Stimulated activated memory B cell treated with anti-CD40 and anti-IgM and Interleukin-4, amounts not matched to agents 10 μg/mL and 1 μg/mL and 100 μg/mL, for 72 hours (primary cell): ENCODE measurements around the gene TBX1.

Experiments
- ATAC-seq: fragments of 150-1000 bp; cut with Tn5 transposase; 2 replicates; pipeline ENCODE4 v1.10.0; 2021
- H3K27ac Mint-ChIP-seq: one replicate; pipeline ENCODE4 v1.8.0; 2022; ENCODE audit warnings: mild to moderate bottlenecking, mixed read lengths
- H3K27me3 Mint-ChIP-seq: one replicate; pipeline ENCODE4 v1.8.0; 2022; ENCODE audit warnings: mixed read lengths
- H3K36me3 Mint-ChIP-seq: one replicate; pipeline ENCODE4 v1.8.0; 2022; ENCODE audit warnings: mixed read lengths
- H3K4me1 Mint-ChIP-seq: one replicate; pipeline ENCODE4 v1.8.0; 2022; ENCODE audit warnings: mixed read lengths
- H3K4me3 Mint-ChIP-seq: one replicate; pipeline ENCODE4 v1.8.0; 2022; ENCODE audit warnings: mild to moderate bottlenecking, moderate library complexity, mixed read lengths
- H3K9me3 Mint-ChIP-seq: one replicate; pipeline ENCODE4 v1.8.0; 2022; ENCODE audit warnings: mixed read lengths

Gene TBX1

DNA sequence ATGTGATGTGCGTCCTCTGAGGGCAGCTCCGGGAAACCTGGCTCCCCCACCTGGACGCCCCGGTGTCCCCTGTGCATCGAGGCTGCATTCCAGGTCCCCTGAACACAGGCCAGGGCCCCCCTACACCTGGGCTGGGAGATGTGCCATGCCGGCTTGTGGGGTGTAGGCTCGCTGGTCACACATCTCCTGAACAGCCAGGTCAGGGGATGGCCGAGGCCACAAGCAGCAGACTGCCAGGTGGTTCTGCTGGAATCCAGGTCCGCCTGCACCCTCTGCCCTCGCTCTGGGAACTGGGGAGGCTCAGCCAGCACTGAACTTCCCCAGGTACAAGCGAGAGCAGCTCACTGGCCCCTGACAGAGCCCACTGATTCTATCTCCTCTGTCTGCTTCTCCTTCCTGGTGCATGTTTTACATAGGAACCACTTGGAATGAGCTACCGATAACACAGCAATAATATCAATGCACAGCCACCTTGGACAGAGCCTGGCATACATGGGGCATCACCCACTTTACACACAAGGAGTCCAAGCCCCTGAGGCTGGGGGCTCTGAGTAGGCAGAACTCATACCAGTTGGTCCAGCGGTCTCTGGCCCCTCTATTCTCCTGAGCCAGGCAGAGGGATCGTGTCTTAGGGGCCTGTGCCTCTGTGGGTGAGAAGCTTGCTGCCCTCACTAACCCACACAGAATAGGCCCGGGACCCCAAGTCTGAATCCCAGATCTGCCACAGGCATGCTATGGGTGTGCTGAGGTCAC is 46.8 kb downstream of the TBX1 start:
- Mint-ChIP-seq H3K27ac (no peak overlapping the region), H3K4me3 (no peak overlapping the region), H3K36me3 (peaks cover 39% of the 10 kb centered on the region), H3K9me3 (no peaks in the 10 kb centered on the region), H3K4me1 (no peaks in the 10 kb centered on the region), H3K27me3 (no peaks in the 10 kb centered on the region)
- ATAC-seq, result no peak

DNA sequence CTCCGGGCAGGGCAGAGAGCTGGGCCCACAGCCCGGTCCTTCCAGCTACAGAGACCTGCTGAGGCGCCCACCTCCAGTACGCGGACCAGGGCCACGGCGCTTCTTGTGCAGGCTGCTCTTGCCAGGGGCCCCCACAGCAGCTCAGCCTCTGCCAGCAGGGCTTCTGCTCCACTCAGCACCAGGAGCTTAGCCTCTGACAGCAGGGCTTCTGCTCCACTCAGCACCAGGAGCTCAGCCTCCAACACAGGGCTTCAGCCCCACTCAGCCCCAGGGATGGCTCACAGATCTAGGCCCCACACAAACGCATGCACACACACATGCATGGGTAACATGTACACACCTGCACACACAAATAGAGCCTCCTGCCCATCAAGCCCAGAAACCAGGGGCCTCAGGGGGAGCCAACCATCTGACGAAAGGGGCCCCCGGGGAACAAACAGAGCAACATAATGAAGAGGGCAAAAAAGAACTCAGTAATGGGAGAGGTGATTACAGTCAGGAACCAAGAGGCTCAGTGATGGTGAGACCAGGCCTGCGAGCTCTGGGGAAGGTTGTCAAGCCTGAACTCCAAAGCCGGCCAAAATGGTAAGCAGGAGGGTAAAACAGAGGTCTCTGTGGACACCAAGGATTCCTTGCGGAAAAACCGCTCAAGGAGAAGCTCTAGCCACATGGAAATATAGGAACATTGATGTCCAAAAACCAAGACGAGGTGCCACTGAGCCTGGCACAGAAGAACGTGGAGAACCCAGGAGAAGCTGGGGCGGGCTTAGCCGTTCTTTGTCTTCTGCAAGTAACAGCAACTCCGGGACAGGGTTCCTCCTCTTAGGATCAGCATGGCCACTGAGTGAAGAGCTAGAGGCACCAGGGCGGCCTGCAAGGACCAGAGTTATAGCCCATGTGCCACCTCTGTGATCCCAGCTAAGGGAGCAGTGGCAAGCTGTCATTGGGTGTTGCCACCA is 47.6 kb downstream of the TBX1 start:
- Mint-ChIP-seq H3K9me3 (no peaks in the 10 kb centered on the region), H3K4me3 (no peak overlapping the region), H3K27ac (no peak overlapping the region), H3K36me3 (peaks cover 43% of the 10 kb centered on the region), H3K27me3 (no peaks in the 10 kb centered on the region), H3K4me1 (no peaks in the 10 kb centered on the region)
- no peak for ATAC-seq

DNA sequence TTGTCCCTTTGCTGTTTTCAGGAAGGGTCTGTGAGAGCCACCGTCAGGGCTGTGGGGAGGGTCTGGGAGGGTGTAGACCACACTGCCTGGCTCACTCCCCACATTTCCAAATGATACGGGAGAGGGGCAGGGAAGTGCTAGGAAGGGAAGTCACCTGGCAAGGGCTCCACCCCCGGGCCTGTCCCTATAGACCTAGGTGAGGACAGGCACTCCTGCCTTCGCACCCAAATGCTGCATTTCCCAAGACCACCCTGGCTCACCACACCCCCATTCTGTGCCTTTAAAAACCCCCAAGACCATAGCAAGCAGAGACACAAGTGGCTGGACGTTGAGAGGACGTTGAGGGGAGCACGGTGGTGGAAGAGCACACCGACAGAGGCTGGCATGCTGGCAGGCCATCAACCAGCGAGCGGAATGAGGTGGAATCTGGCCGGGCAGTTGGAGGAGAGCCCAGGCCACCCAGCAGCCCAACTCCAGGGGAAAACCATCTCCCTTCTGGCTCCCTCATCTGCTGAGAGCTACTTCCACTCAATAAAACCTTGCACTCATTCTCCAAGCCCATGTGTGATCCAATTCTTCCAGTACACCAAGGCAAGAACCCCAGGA is 48.4 kb downstream of the TBX1 start:
- no peak for ATAC-seq
- peaks cover 39% of the 10 kb centered on the region for H3K36me3 Mint-ChIP-seq
- no peak overlapping the region for H3K4me3 Mint-ChIP-seq
- H3K27me3 Mint-ChIP-seq, result no peaks in the 10 kb centered on the region
- H3K9me3 Mint-ChIP-seq, result no peaks in the 10 kb centered on the region
- H3K4me1 Mint-ChIP-seq, result no peaks in the 10 kb centered on the region
- H3K27ac Mint-ChIP-seq, result no peak overlapping the region

DNA sequence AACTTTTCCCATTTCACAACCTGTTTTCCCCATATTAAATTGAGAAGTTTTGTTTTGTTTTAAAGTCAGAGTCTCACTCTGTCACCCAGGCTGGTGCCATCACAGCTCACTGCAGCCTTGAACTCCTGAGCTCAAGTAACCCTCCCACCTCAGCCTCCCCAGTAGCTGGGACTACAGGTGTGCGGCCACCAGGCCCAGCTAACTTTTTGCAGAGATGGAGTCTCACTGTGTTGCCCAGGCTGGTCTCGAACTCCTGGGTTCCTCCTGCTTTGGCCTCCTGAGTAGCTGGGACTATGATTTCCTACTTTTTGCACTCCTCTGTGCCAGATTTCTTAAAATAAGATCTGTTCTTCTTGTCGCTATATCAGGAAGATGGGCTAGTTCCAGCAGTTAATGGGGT is 49.2 kb downstream of the TBX1 start:
- Mint-ChIP-seq H3K4me1 (no peaks in the 10 kb centered on the region), H3K36me3 (peaks cover 38% of the 10 kb centered on the region), H3K27ac (no peak overlapping the region), H3K4me3 (no peak overlapping the region), H3K9me3 (no peaks in the 10 kb centered on the region), H3K27me3 (no peaks in the 10 kb centered on the region)
- ATAC-seq, result no peak

DNA sequence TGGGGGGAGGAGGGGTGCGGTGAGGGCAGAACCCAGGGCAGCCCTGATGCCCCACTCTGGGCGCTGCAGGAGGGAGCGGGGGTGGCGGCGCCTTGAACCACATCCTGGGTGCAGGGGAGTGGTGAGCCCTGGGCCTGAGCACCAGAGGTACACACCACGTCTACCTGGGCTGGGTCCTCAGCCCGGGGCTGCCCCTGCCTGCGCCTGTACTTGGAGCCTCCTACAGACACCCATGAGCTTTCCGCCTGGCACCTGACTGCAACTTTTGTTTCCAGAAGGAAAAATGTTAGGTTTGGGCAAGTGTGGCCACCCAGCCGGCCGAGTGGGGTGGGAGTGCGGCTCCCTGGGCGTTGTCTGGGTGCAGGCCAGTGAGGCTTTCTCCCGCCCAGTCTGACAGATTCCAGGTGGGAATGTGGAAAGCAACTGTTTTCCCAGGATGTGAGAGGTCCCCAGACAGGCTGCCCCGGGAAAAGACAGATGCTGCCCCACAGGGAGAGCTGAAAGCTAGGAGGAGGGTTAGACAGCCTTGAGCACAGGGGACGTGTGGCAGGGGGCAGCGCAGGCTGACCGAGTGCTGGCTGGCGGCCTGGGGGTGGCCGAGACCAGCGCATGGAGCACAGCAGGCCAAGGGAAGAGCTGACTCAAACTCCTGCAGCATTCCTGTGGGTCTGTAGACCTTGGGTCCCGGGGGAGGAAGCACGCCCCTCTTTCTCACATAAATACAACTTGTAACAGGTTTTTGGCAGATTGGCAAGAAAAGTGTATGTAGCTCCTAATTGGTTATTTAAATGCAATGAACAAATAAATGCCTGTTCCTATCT is 50.0 kb downstream of the TBX1 start:
- Mint-ChIP-seq H3K4me3 (no peak overlapping the region), H3K4me1 (no peaks in the 10 kb centered on the region), H3K9me3 (no peaks in the 10 kb centered on the region), H3K36me3 (peaks cover 33% of the 10 kb centered on the region), H3K27ac (no peak overlapping the region), H3K27me3 (no peaks in the 10 kb centered on the region)
- ATAC-seq, result no peak

DNA sequence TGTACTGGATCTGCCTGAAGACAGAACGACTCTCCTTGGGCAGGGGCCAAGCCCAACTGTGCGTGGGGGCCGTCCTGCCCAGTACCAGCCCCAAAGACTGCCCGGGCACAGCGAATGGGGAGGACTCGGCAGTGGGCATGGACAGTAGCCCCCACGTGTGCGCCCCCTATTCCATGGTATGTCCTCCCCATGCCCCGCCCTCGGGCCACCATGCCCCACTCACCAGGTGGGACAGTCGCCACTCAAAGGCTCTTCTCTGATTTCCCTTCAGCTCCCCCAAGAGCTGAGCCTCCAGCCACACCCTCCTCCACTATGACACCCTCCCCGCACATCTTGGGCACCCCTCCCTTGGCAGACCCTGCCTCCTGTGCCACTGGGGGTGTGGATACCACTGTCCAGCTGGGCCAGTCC is 50.6 kb downstream of the TBX1 start:
- Mint-ChIP-seq H3K36me3 (peaks cover 33% of the 10 kb centered on the region), H3K4me3 (no peak overlapping the region), H3K27ac (no peak overlapping the region), H3K4me1 (no peaks in the 10 kb centered on the region), H3K9me3 (no peaks in the 10 kb centered on the region), H3K27me3 (no peaks in the 10 kb centered on the region)
- peak; percentile 21 for ATAC-seq

DNA sequence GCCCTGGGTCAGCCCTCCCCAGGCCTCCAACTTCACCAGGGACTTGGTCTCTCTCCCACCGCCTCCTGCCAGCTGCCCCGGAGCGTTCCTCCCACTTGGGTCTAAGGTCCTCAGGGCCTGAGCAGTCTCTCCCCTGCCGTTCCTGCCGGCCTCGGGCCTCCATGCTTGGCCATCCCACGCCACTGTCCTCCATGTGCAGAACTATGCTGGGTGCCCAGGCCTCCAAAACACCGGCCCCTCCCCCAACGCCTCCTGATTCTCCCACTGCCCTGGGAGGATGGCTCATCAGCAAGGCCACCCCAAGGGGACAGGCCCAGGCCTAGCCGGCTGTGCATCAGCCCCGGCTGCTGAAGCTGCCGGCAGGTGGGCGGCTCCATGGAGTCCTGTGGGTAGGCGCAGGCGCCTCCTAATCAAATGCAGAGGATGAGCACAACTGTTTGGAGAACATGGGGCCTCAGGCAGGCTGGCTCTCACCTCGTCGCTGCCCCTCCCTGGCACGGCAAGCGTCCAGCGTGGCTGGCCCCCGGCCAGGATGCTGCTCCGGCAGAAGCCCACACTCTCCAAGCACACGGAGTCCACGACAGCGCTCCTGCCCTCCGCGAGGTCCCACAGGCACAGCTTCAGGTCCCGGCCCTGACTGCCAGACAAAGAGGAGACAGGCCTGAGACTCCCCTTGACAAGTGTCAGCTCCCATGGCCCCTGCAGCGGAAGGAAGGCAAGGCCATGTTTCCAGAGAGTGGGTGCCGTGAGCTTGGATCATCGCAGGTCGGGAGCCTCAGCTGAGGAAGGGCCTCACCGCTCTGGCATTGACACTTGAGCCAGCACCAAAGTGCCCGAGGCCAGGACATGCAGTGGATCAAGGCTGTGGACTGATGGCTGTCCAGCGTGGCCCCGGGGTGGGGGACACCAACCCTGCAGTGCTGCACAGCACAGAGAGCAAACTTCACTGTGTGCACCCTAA is 51.5 kb downstream of the TBX1 start:
- no peak overlapping the region for H3K27ac Mint-ChIP-seq
- H3K36me3 Mint-ChIP-seq, result peaks cover 26% of the 10 kb centered on the region
- H3K27me3 Mint-ChIP-seq, result no peaks in the 10 kb centered on the region
- no peaks in the 10 kb centered on the region for H3K9me3 Mint-ChIP-seq
- no peak for ATAC-seq
- no peak overlapping the region for H3K4me3 Mint-ChIP-seq
- no peaks in the 10 kb centered on the region for H3K4me1 Mint-ChIP-seq

DNA sequence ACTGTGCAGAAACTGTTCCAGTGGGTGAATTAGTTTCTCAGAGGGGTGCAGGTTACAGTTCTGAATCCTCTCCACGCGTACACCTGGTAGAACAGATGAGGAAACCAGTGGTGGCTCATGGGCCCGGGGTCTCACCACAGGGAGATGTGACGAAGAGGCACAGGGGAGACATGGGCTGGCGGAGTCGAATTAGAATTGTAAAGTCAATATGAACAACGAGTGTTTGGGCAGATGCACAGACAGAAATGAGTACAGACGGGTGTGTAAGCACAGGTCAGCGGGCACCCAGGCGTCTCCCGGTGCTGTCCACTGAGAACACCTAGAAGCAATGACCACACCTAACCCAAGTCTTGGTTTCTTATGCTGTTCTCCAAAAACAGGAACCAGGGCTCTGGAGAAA is 52.3 kb downstream of the TBX1 start:
- H3K27ac Mint-ChIP-seq, result no peak overlapping the region
- no peaks in the 10 kb centered on the region for H3K4me1 Mint-ChIP-seq
- no peak for ATAC-seq
- H3K9me3 Mint-ChIP-seq, result no peaks in the 10 kb centered on the region
- peaks cover 25% of the 10 kb centered on the region for H3K36me3 Mint-ChIP-seq
- no peak overlapping the region for H3K4me3 Mint-ChIP-seq
- no peaks in the 10 kb centered on the region for H3K27me3 Mint-ChIP-seq

DNA sequence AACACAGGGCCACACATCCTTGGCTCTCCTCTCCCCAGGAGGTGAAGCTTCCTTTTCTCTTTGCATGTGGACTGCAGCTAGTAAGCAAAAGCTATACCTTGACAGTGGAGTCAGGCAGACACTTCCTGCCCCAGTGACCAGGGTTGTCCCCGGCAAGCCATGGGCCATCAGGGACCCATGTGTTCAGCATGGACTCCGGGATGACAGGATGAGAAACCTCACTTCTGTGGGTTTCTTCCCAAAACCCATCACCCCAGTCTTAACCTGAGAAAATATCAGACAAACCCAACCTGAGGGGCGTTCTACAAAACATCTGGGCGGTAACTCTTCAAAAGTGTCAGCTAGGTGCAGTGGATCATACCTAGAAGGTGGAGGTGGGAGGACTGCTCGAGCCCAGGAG is 53.9 kb downstream of the TBX1 start:
- Mint-ChIP-seq H3K27me3 (no peaks in the 10 kb centered on the region), H3K9me3 (no peaks in the 10 kb centered on the region), H3K27ac (no peak overlapping the region), H3K4me1 (no peaks in the 10 kb centered on the region), H3K36me3 (peaks cover 25% of the 10 kb centered on the region), H3K4me3 (no peak overlapping the region)
- no peak for ATAC-seq

DNA sequence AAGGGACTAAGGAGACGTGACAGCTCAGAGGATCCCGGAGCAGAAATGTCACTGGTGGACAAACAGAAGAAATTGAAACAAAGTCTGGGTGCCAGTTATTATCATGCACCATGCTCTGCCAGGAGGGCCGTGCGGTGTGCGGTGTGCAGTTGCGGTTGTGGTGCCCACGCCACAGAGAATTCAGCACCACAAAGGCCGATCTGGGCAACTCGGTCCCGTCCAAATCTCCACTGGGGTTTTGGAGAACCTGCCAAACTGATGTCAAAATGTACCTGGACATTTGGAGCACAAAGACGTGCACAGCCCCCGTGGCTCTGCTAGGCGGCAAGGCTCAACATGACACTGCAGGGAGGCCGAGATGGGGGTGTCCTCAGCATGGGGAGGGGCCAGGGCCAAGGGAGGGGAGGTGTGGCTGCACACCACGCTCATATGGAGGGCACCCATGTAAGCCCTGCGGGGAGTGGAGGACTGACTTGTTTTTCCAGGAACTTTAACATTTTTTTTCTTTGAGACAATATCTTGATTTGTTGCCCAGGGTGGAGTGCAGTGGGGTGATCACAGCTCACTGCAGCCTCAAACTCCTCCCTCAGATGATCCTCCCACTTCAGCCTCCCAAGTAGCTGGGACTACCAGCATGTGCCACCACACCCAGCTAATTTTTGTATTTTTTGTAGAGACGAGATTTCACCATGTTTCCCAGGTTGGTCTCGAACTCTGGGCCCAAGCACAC is 54.7 kb downstream of the TBX1 start:
- H3K36me3 Mint-ChIP-seq, result peaks cover 25% of the 10 kb centered on the region
- ATAC-seq, result no peak
- no peak overlapping the region for H3K27ac Mint-ChIP-seq
- H3K4me3 Mint-ChIP-seq, result no peak overlapping the region
- no peaks in the 10 kb centered on the region for H3K4me1 Mint-ChIP-seq
- no peaks in the 10 kb centered on the region for H3K9me3 Mint-ChIP-seq
- no peaks in the 10 kb centered on the region for H3K27me3 Mint-ChIP-seq

DNA sequence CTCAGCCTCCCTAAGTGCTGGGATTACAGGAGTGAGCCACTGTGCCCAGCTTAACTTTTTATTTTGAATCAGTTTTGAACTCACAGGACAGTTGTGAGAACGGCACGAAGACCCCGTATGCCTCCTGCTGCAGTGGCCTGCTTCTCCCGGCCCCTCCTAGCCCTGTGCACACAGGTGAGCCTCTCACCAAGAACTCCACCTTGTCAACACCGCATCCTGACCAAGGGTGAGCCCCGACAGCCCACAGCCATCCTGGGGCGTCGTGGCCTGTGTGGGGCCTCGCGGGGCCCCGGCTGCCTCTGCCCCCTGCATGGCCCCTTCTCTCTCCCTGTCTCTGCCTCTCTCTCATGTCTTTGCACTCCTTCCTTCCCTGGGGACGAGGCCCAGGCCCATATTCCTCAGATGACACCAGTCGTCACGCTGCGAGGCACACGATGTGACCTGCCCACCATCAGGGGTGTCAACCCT is 55.3 kb downstream of the TBX1 start:
- H3K36me3 Mint-ChIP-seq, result peaks cover 24% of the 10 kb centered on the region
- H3K27ac Mint-ChIP-seq, result no peak overlapping the region
- no peak for ATAC-seq
- no peaks in the 10 kb centered on the region for H3K4me1 Mint-ChIP-seq
- no peaks in the 10 kb centered on the region for H3K27me3 Mint-ChIP-seq
- H3K9me3 Mint-ChIP-seq, result no peaks in the 10 kb centered on the region
- H3K4me3 Mint-ChIP-seq, result no peak overlapping the region

DNA sequence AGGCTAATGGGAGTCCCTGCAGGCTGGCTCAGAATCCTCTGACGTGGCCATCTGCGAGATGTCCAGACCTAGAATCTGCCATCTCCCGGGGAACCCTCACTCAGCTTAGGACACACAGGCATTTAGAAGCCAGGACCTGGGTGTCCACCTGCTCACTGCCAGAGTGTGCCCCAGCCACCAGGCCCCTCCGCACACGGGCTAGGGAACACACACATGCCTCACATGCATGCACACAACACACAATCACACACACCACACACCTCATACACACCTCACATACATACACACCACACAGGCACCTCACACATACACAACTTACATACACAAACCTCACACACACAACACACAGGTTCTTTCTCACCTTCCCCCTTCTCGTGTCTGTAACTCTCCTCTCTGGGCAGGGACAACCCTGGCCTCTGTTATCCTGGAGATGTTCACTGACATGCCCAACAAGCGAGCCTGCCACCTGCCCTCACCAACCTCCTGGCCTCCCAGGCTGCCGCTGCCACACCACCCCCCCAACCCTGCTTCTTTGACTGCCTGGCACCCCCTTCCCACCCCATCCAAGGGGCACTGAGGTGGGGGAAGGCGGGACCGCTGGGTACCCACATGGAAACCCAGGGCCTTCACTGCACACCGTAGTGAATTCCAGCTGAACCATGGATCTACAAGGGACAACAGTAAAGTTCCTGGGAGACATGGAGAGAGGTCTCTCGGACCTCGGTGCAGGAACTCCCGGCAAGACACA is 56.0 kb downstream of the TBX1 start:
- no peak overlapping the region for H3K4me3 Mint-ChIP-seq
- H3K4me1 Mint-ChIP-seq, result no peaks in the 10 kb centered on the region
- H3K36me3 Mint-ChIP-seq, result peaks cover 17% of the 10 kb centered on the region
- H3K27ac Mint-ChIP-seq, result no peak overlapping the region
- H3K9me3 Mint-ChIP-seq, result no peaks in the 10 kb centered on the region
- no peak for ATAC-seq
- H3K27me3 Mint-ChIP-seq, result no peaks in the 10 kb centered on the region
